ENCODE measurements around the gene FOXD4L6.
"Not testable (repeated sequence)": the region's sequence is repeated elsewhere in the genome, so short reads cannot be mapped to it uniquely, and the experiment has no call there.

FOXD4L6 gene

GRCh38 chr9:41128581-41128980 lies at the start of gene FOXD4L6:
Gene FOXD4L6, minus strand, starts transcription at chr9:41128681. Its CDS starts 298 bp downstream, at chr9:41128383.
- DNase-seq (ENCODE audit: low spot score) = not testable (repeated sequence)

- not testable (repeated sequence) for DNase-seq (ENCODE audit: low spot score)
These were observed 46.5 kb upstream of the FOXD4L6 start for GRCh38 chr9:41174994-41175393.

GRCh38 chr9:41150116-41150515 lies 21.6 kb upstream of the FOXD4L6 start:
- not testable (repeated sequence) for DNase-seq (ENCODE audit: low spot score)

GRCh38 chr9:41141878-41142277 lies 13.4 kb upstream of the FOXD4L6 start:
- not testable (repeated sequence) for DNase-seq (ENCODE audit: low spot score)

- DNase-seq (ENCODE audit: low spot score) = not testable (repeated sequence)
These were observed 1.6 kb downstream of the FOXD4L6 start for GRCh38 chr9:41126746-41127446.

- not testable (repeated sequence) for DNase-seq (ENCODE audit: low spot score)
These were observed 2.5 kb downstream of the FOXD4L6 start for GRCh38 chr9:41125936-41126335.

- not testable (repeated sequence) for DNase-seq (ENCODE audit: low spot score)
These were observed 3.3 kb downstream of the FOXD4L6 start for GRCh38 chr9:41125109-41125658.

- DNase-seq (ENCODE audit: low spot score) = not testable (repeated sequence)
These were observed 4.0 kb downstream of the FOXD4L6 start for GRCh38 chr9:41124250-41125108.

GRCh38 chr9:41123812-41124211 lies 4.7 kb downstream of the FOXD4L6 start:
- DNase-seq (ENCODE audit: low spot score) = not testable (repeated sequence)

- DNase-seq (ENCODE audit: low spot score) = not testable (repeated sequence)
These were observed 5.1 kb downstream of the FOXD4L6 start for GRCh38 chr9:41123396-41123795.

- not testable (repeated sequence) for DNase-seq (ENCODE audit: low spot score)
These were observed 7.8 kb downstream of the FOXD4L6 start for GRCh38 chr9:41120696-41121095.

- DNase-seq (ENCODE audit: low spot score) = not testable (repeated sequence)
These were observed 8.8 kb downstream of the FOXD4L6 start for GRCh38 chr9:41119719-41120118.

- DNase-seq (ENCODE audit: low spot score) = not testable (repeated sequence)
These were observed 9.2 kb downstream of the FOXD4L6 start for GRCh38 chr9:41119311-41119710.

GRCh38 chr9:41113348-41113747 lies 15.1 kb downstream of the FOXD4L6 start:
- not testable (repeated sequence) for DNase-seq (ENCODE audit: low spot score)

GRCh38 chr9:41111414-41111813 lies 17.1 kb downstream of the FOXD4L6 start:
- not testable (repeated sequence) for DNase-seq (ENCODE audit: low spot score)

GRCh38 chr9:41110913-41111312 lies 17.6 kb downstream of the FOXD4L6 start:
- not testable (repeated sequence) for DNase-seq (ENCODE audit: low spot score)

GRCh38 chr9:41109253-41109652 lies 19.2 kb downstream of the FOXD4L6 start:
- DNase-seq (ENCODE audit: low spot score) = not testable (repeated sequence)

- DNase-seq (ENCODE audit: low spot score) = not testable (repeated sequence)
These were observed 19.7 kb downstream of the FOXD4L6 start for GRCh38 chr9:41108816-41109215.

- DNase-seq (ENCODE audit: low spot score) = not testable (repeated sequence)
These were observed 21.9 kb downstream of the FOXD4L6 start for GRCh38 chr9:41106472-41107116.

- not testable (repeated sequence) for DNase-seq (ENCODE audit: low spot score)
These were observed 22.8 kb downstream of the FOXD4L6 start for GRCh38 chr9:41105557-41106253.

- DNase-seq (ENCODE audit: low spot score) = not testable (repeated sequence)
These were observed 23.9 kb downstream of the FOXD4L6 start for GRCh38 chr9:41104542-41104941.
